ENCODE data around the gene CEP85.
A peak's percentile ranks its signal among the peaks of the same experiment; 100 is the strongest.

The CEP85 gene

GRCh38 chr1:26315874-26316850, 82.2 kb downstream of the CEP85 start:
- no peak for DNase-seq (ENCODE audit: low read depth in 2 of 2)

- no peak for DNase-seq (ENCODE audit: low read depth in 2 of 2)
Observed at GRCh38 chr1:26317146-26317545, 83.1 kb downstream of the CEP85 start.

GRCh38 chr1:26317612-26318337, 83.8 kb downstream of the CEP85 start, which contains the start of gene CD52:
TSS of gene CD52 (plus strand) at chr1:26317958. CDS start at chr1:26318018, 60 bp downstream.
- peak in 1 of 2 donors; percentile 77 for DNase-seq (ENCODE audit: low read depth in 2 of 2)

GRCh38 chr1:26318338-26319064, 84.5 kb downstream of the CEP85 start:
- peak in 1 of 2 donors; percentile 57 for DNase-seq (ENCODE audit: low read depth in 2 of 2)

- DNase-seq (ENCODE audit: low read depth in 2 of 2) = no peak
Observed at GRCh38 chr1:26320896-26321295, 86.9 kb downstream of the CEP85 start.

GRCh38 chr1:26321315-26322041, 87.5 kb downstream of the CEP85 start:
- peak; percentile 88 to 96 for DNase-seq (ENCODE audit: low read depth in 2 of 2)

GRCh38 chr1:26322042-26322331, 88.0 kb downstream of the CEP85 start:
- no peak for DNase-seq (ENCODE audit: low read depth in 2 of 2)

GRCh38 chr1:26323382-26323781, 89.4 kb downstream of the CEP85 start:
- DNase-seq (ENCODE audit: low read depth in 2 of 2) = no peak

- no peak for DNase-seq (ENCODE audit: low read depth in 2 of 2)
Observed at GRCh38 chr1:26324550-26324949, 90.5 kb downstream of the CEP85 start.

- no peak for DNase-seq (ENCODE audit: low read depth in 2 of 2)
Observed at GRCh38 chr1:26327956-26328362, 94.0 kb downstream of the CEP85 start.
